C4-2B (cell line): Measurements from ENCODE around the gene KIF20B.

ENCODE experiments used
- CTCF ChIP-seq: fragments of 450-650 bp; conservative IDR thresholded peaks from 2 replicates; pipeline ENCODE4 v1.5.1; 2017; ENCODE audit warnings: mild to moderate bottlenecking
- ZFX ChIP-seq: fragments of 450-650 bp; IDR thresholded peaks from 2 replicates; pipeline ENCODE4 v1.6.1; 2017

- no peak for TF ChIP-seq CTCF
- TF ChIP-seq ZFX = no peak
Measured at GRCh38 chr10:89706011-89706410, 4.6 kb downstream of the KIF20B start.
